Tibial nerve (tissue), 3 donors: ENCODE data around the gene MAVS.

ENCODE experiments used
- CTCF ChIP-seq, 5 experiments: fragments of 200-600 bp in 3 of 5; fragments of 450-650 bp in 2 of 5; sonication (generic) in 3 of 5; IDR thresholded peaks; one replicate each; pipeline ENCODE4 v1.5.1; 2016 to 2019; ENCODE audit warnings: antibody characterized with exemption in 5 of 5, mild to moderate bottlenecking in 3 of 5, moderate library complexity in 2 of 5
- POLR2A ChIP-seq, 2 donors: fragments of 450-650 bp; IDR thresholded peaks; one replicate each; pipeline ENCODE4 v1.6.1; 2017; ENCODE audit warnings: antibody characterized with exemption in 2 of 2, mild to moderate bottlenecking in 2 of 2, moderate library complexity in 2 of 2

GRCh38 chr20:3803854-3804253 is 42.8 kb upstream of the MAVS start:
- no peak for TF ChIP-seq CTCF (IDR thresholded peaks at IDR 0.05)
- TF ChIP-seq POLR2A (IDR thresholded peaks at IDR 0.05): no peak
